ENCODE results near the gene HTR1E. TPM values are rescaled to one million over a fixed set of nuclear protein-coding genes. Genes with fewer than 3 reads are reported as not detected.
"Not testable (repeated sequence)": the region's sequence is repeated elsewhere in the genome, so short reads cannot be mapped to it uniquely, and the experiment has no call there.

HTR1E gene
- total RNA-seq (2014; rRNA removed; shearing (Covaris generic)) (not detected in 2 replicates), polyA plus RNA-seq (2016; fragmentation: Nextera tagmentation; extraction: Ambion mirVana) (not detected in 2 replicates)

- in situ Hi-C loops (cut with MboI) = no loop called here
- TF ChIP-seq EZH2 (IDR thresholded peaks at IDR 0.05; ENCODE audit: insufficient read depth, poor library complexity, severe bottlenecking) (peak; percentile 3), EZH2phosphoT487 (IDR thresholded peaks at IDR 0.05; ENCODE audit: insufficient read depth, low read depth) (no peak)
- H3K4me3 ChIP-seq = peak within 1 kb of the TSS; percentile 44
- peak; percentile 48 for DNase-seq
- 6% methylated on average over 48 to 55 of the region's 55 CpGs for WGBS, 2 experiments (ENCODE audit: low coverage in 1 of 2, low lambda C conversion rate in 2 of 2, missing lambda C conversion rate in 2 of 2)
- no peaks in the 10 kb centered on the region for H4K20me1 ChIP-seq (ENCODE audit: insufficient read depth)
- H3K9me2 ChIP-seq (ENCODE audit: insufficient read depth) = no peaks in the 10 kb centered on the region
- peak within 1 kb of the TSS; percentile 68 for H3K4me2 ChIP-seq (ENCODE audit: unreplicated experiment)
- no peaks in the 10 kb centered on the region for H3K36me3 ChIP-seq (ENCODE audit: low read depth)
- H3K9ac ChIP-seq = no peak within 1 kb of the TSS
- no peaks in the 10 kb centered on the region for H3K79me2 ChIP-seq (ENCODE audit: insufficient read depth)
- no peaks in the 10 kb centered on the region for H3K4me1 ChIP-seq (ENCODE audit: insufficient read depth)
- no peak within 1 kb of the TSS for H3K27ac ChIP-seq
- peak within 1 kb of the TSS; percentile 54 for H2AFZ ChIP-seq
- H3K9me3 ChIP-seq (ENCODE audit: low read depth) = no peaks in the 10 kb centered on the region
- H3F3A ChIP-seq (ENCODE audit: insufficient read depth) = no peaks in the 10 kb centered on the region
- H3K27me3 ChIP-seq (replicated peaks; ENCODE audit: insufficient read depth) = peaks cover 23% of the 10 kb centered on the region
Measured at GRCh38 chr6:86937219-86938079, at the start of gene HTR1E. TSS of gene HTR1E (plus strand) at chr6:86937528. CDS start at chr6:87015335, 77,807 bp downstream.

GRCh38 chr6:86888301-86888700 is 49.0 kb upstream of the HTR1E start:
- no peak overlapping the region for H3K9ac ChIP-seq
- DNase-seq = no peak
- TF ChIP-seq EZH2phosphoT487 (IDR thresholded peaks at IDR 0.05; ENCODE audit: insufficient read depth, low read depth) = no peak
- TF ChIP-seq EZH2 (IDR thresholded peaks at IDR 0.05; ENCODE audit: insufficient read depth, poor library complexity, severe bottlenecking) = no peak
- H3K4me2 ChIP-seq (ENCODE audit: unreplicated experiment) = no peak overlapping the region
- H3K36me3 ChIP-seq (ENCODE audit: low read depth) = no peaks in the 10 kb centered on the region
- WGBS, 2 experiments (ENCODE audit: low coverage in 1 of 2, low lambda C conversion rate in 2 of 2, missing lambda C conversion rate in 2 of 2) = 22 to 23% methylated on average over 4 of the region's 4 CpGs
- in situ Hi-C loops (cut with MboI) = no loop called here
- H3F3A ChIP-seq (ENCODE audit: insufficient read depth) = no peaks in the 10 kb centered on the region
- no peaks in the 10 kb centered on the region for H3K79me2 ChIP-seq (ENCODE audit: insufficient read depth)
- H3K9me2 ChIP-seq (ENCODE audit: insufficient read depth) = no peaks in the 10 kb centered on the region
- H3K27ac ChIP-seq = no peak overlapping the region
- no peak overlapping the region for H2AFZ ChIP-seq
- no peaks in the 10 kb centered on the region for H3K4me1 ChIP-seq (ENCODE audit: insufficient read depth)
- no peaks in the 10 kb centered on the region for H3K27me3 ChIP-seq (replicated peaks; ENCODE audit: insufficient read depth)
- no peaks in the 10 kb centered on the region for H3K9me3 ChIP-seq (ENCODE audit: low read depth)
- H4K20me1 ChIP-seq (ENCODE audit: insufficient read depth) = no peaks in the 10 kb centered on the region
- no peak overlapping the region for H3K4me3 ChIP-seq

GRCh38 chr6:86897265-86897664 is 40.1 kb upstream of the HTR1E start:
- WGBS, 2 experiments (ENCODE audit: low coverage in 1 of 2, low lambda C conversion rate in 2 of 2, missing lambda C conversion rate in 2 of 2) = 59 to 79% methylated on average over 8 of the region's 8 CpGs
- DNase-seq; H3K9me3 ChIP-seq (ENCODE audit: low read depth); H3K4me3 ChIP-seq; H3K4me1 ChIP-seq (ENCODE audit: insufficient read depth); H3K9ac ChIP-seq; H2AFZ ChIP-seq; H4K20me1 ChIP-seq (ENCODE audit: insufficient read depth); H3K36me3 ChIP-seq (ENCODE audit: low read depth); H3F3A ChIP-seq (ENCODE audit: insufficient read depth); H3K27ac ChIP-seq; H3K79me2 ChIP-seq (ENCODE audit: insufficient read depth); H3K4me2 ChIP-seq (ENCODE audit: unreplicated experiment); H3K9me2 ChIP-seq (ENCODE audit: insufficient read depth); H3K27me3 ChIP-seq (replicated peaks; ENCODE audit: insufficient read depth); in situ Hi-C loops (cut with MboI): not testable (repeated sequence)

GRCh38 chr6:86913795-86914194 is 23.5 kb upstream of the HTR1E start:
- Histone ChIP-seq H3F3A (ENCODE audit: insufficient read depth) (no peaks in the 10 kb centered on the region), H3K4me1 (ENCODE audit: insufficient read depth) (no peaks in the 10 kb centered on the region), H3K9me3 (ENCODE audit: low read depth) (no peaks in the 10 kb centered on the region), H3K79me2 (ENCODE audit: insufficient read depth) (no peaks in the 10 kb centered on the region), H3K9me2 (ENCODE audit: insufficient read depth) (no peaks in the 10 kb centered on the region), H3K27ac (no peak overlapping the region), H3K4me2 (ENCODE audit: unreplicated experiment) (no peak overlapping the region), H2AFZ (no peak overlapping the region), H3K4me3 (no peak overlapping the region), H4K20me1 (ENCODE audit: insufficient read depth) (no peaks in the 10 kb centered on the region), H3K27me3 (replicated peaks; ENCODE audit: insufficient read depth) (no peaks in the 10 kb centered on the region), H3K36me3 (ENCODE audit: low read depth) (no peaks in the 10 kb centered on the region), H3K9ac (no peak overlapping the region)
- TF ChIP-seq EZH2phosphoT487 (IDR thresholded peaks at IDR 0.05; ENCODE audit: insufficient read depth, low read depth) (no peak), EZH2 (IDR thresholded peaks at IDR 0.05; ENCODE audit: insufficient read depth, poor library complexity, severe bottlenecking) (no peak)
- no peak for DNase-seq
- WGBS, 2 experiments (ENCODE audit: low coverage in 1 of 2, low lambda C conversion rate in 2 of 2, missing lambda C conversion rate in 2 of 2) = 28 to 35% methylated on average over 2 of the region's 2 CpGs
- in situ Hi-C loops (cut with MboI) = no loop called here
